DND-41 (cell line): ENCODE measurements around the gene PDE6B.

ENCODE experiments used
- ATAC-seq: fragments of 200-7000 bp; cut with Tn5 transposase; 3 replicates; pipeline ENCODE4 v1.9.1; 2021; ENCODE audit warnings: low read depth; ENCODE audit not compliant: insufficient read depth
- DNase-seq: peaks from one replicate; pipeline ENCODE4 v3.0.0-alpha.2; 2020
- H2AFZ ChIP-seq: 2 replicates; pipeline ENCODE4 v1.6.0; 2012; ENCODE audit warnings: low read depth, low read length
- H3K27ac ChIP-seq: 2 replicates; pipeline ENCODE4 v1.5.1; 2012; ENCODE audit warnings: low read length, inconsistent platforms
- H3K27me3 ChIP-seq: fragments of 200-600 bp; sonication (generic); 2 replicates; pipeline ENCODE4 v1.6.0; 2012; ENCODE audit warnings: low read length, mild to moderate bottlenecking, inconsistent platforms; ENCODE audit not compliant: insufficient read depth, poor library complexity
- H3K36me3 ChIP-seq: 2 replicates; pipeline ENCODE4 v1.5.1; 2012; ENCODE audit warnings: low read length, inconsistent platforms; ENCODE audit not compliant: insufficient read depth
- H3K4me1 ChIP-seq: 2 replicates; pipeline ENCODE4 v1.5.1; 2012; ENCODE audit warnings: mild to moderate bottlenecking, low read length; ENCODE audit not compliant: insufficient read depth
- H3K4me2 ChIP-seq: 2 replicates; pipeline ENCODE4 v1.6.0; 2012; ENCODE audit warnings: mild to moderate bottlenecking, moderate library complexity, low read length, inconsistent platforms; ENCODE audit not compliant: insufficient read depth
- H3K4me3 ChIP-seq, 2 experiments: fragments of 200-600 bp in 1 of 2; shearing (Covaris generic) in 1 of 2; 2 replicates each; pipeline ENCODE4 v1.5.1; 2012 to 2016; ENCODE audit warnings: inconsistent platforms in 2 of 2, low read length in 2 of 2, mild to moderate bottlenecking in 2 of 2, low read depth in 1 of 2, moderate library complexity in 1 of 2
- H3K79me2 ChIP-seq: 2 replicates; pipeline ENCODE4 v1.6.0; 2012; ENCODE audit warnings: low read length, inconsistent platforms; ENCODE audit not compliant: insufficient read depth
- H3K9ac ChIP-seq: 2 replicates; pipeline ENCODE4 v1.6.0; 2012; ENCODE audit warnings: low read depth, mild to moderate bottlenecking, inconsistent platforms, low read length, moderate library complexity
- H3K9me3 ChIP-seq: 2 replicates; pipeline ENCODE4 v1.5.1; 2012; ENCODE audit warnings: low read length, moderate library complexity, mild to moderate bottlenecking, inconsistent platforms; ENCODE audit not compliant: insufficient read depth, severe bottlenecking
- H4K20me1 ChIP-seq: 2 replicates; pipeline ENCODE4 v1.6.0; 2012; ENCODE audit warnings: low read length; ENCODE audit not compliant: insufficient read depth
- CTCF ChIP-seq: IDR thresholded peaks from 2 replicates; pipeline ENCODE4 v1.5.1; 2012; ENCODE audit warnings: borderline replicate concordance, low read length, moderate library complexity, mild to moderate bottlenecking; ENCODE audit not compliant: poor library complexity, severe bottlenecking; ENCODE audit errors: extremely low read depth
- EZH2 ChIP-seq: IDR thresholded peaks from 3 replicates; pipeline ENCODE4 v1.6.1; 2012; ENCODE audit warnings: borderline replicate concordance, low read depth, mild to moderate bottlenecking, moderate library complexity, low read length, inconsistent platforms; ENCODE audit not compliant: severe bottlenecking

Gene PDE6B

GRCh38 chr4:703336-704197, 78.2 kb downstream of the PDE6B start:
- no peak overlapping the region for H3K4me3 ChIP-seq
- peaks cover 27% of the 10 kb centered on the region for H3K79me2 ChIP-seq
- H4K20me1 ChIP-seq, result peaks cover 13% of the 10 kb centered on the region
- H3K9me3 ChIP-seq, result no peaks in the 10 kb centered on the region
- DNase-seq (no peak), ATAC-seq (no peak)
- no peak overlapping the region for H3K9ac ChIP-seq
- peaks cover 25% of the 10 kb centered on the region for H3K4me1 ChIP-seq
- no peaks in the 10 kb centered on the region for H3K27me3 ChIP-seq
- H2AFZ ChIP-seq, result no peak overlapping the region
- H3K27ac ChIP-seq, result no peak overlapping the region
- peaks cover 10% of the 10 kb centered on the region; the same call in 1 of the 2 replicates for H3K36me3 ChIP-seq
- TF ChIP-seq EZH2 (no peak), CTCF (no peak)
- no peak overlapping the region for H3K4me2 ChIP-seq

GRCh38 chr4:704198-704891, 79.0 kb downstream of the PDE6B start:
- Histone ChIP-seq H3K27ac (no peak overlapping the region), H4K20me1 (peaks cover 21% of the 10 kb centered on the region), H3K9ac (no peak overlapping the region), H3K4me2 (peak overlapping the region; percentile 83; the same call in 1 of the 2 replicates), H2AFZ (no peak overlapping the region), H3K36me3 (peaks cover 15% of the 10 kb centered on the region), H3K27me3 (no peaks in the 10 kb centered on the region), H3K79me2 (peaks cover 35% of the 10 kb centered on the region), H3K4me1 (peaks cover 33% of the 10 kb centered on the region), H3K4me3 (no peak overlapping the region), H3K9me3 (no peaks in the 10 kb centered on the region)
- ATAC-seq (no peak), DNase-seq (no peak)
- TF ChIP-seq EZH2, result no peak
- no peak for TF ChIP-seq CTCF

GRCh38 chr4:704971-705277, 79.6 kb downstream of the PDE6B start:
- Histone ChIP-seq H2AFZ (peak overlapping the region; percentile 98), H3K4me2 (peak overlapping the region; percentile 83), H3K9me3 (no peaks in the 10 kb centered on the region), H3K27ac (peak overlapping the region; percentile 69), H3K36me3 (peaks cover 21% of the 10 kb centered on the region), H3K4me1 (peaks cover 37% of the 10 kb centered on the region), H4K20me1 (peaks cover 26% of the 10 kb centered on the region), H3K27me3 (no peaks in the 10 kb centered on the region), H3K4me3 (peak overlapping the region in 1 of 2 experiments; percentile 59; a peak in 2 of 4 replicates), H3K79me2 (peaks cover 40% of the 10 kb centered on the region), H3K9ac (peak overlapping the region; percentile 100; the same call in 1 of the 2 replicates)
- TF ChIP-seq EZH2 (no peak), CTCF (no peak)
- DNase-seq (no peak), ATAC-seq (no peak)
